HG02973 (cell line): ENCODE data around the gene SERPINB7.
"Not testable (repeated sequence)": the region's sequence is repeated elsewhere in the genome, so short reads cannot be mapped to it uniquely, and the experiment has no call there.

Source experiments
- ATAC-seq: cut with Tn5 transposase; IDR thresholded peaks from one replicate; pipeline ENCODE4 v1.9.1; 2021; ENCODE audit warnings: moderate library complexity; ENCODE audit not compliant: unreplicated experiment

SERPINB7 gene

GRCh38 chr18:63775166-63775730 is at the start of gene SERPINB7:
Gene SERPINB7 (plus strand): TSS chr18:63775418. CDS start chr18:63782373, 6,955 bp downstream.
- ATAC-seq: no peak

- ATAC-seq: no peak
These were observed 49.3 kb upstream of the SERPINB7 start for GRCh38 chr18:63725682-63726480.

- ATAC-seq: no peak
These were observed 44.4 kb upstream of the SERPINB7 start for GRCh38 chr18:63730773-63731172.

GRCh38 chr18:63731215-63731614 is 44.0 kb upstream of the SERPINB7 start:
- no peak for ATAC-seq

GRCh38 chr18:63736876-63737275 is 38.3 kb upstream of the SERPINB7 start:
- ATAC-seq: no peak

GRCh38 chr18:63741769-63742168 is 33.4 kb upstream of the SERPINB7 start:
- ATAC-seq: no peak

GRCh38 chr18:63747006-63747405 is 28.2 kb upstream of the SERPINB7 start:
- no peak for ATAC-seq

GRCh38 chr18:63749489-63749888 is 25.7 kb upstream of the SERPINB7 start:
- ATAC-seq: no peak

- no peak for ATAC-seq
These were observed 22.6 kb upstream of the SERPINB7 start for GRCh38 chr18:63752636-63753035.

- ATAC-seq: no peak
These were observed 21.5 kb upstream of the SERPINB7 start for GRCh38 chr18:63753676-63754075.

- ATAC-seq: no peak
These were observed 17.7 kb upstream of the SERPINB7 start for GRCh38 chr18:63757541-63757940.

- no peak for ATAC-seq
These were observed 16.5 kb upstream of the SERPINB7 start for GRCh38 chr18:63758615-63759240.

- ATAC-seq: not testable (repeated sequence)
These were observed 15.4 kb upstream of the SERPINB7 start for GRCh38 chr18:63759786-63760185.

GRCh38 chr18:63762518-63762917 is 12.7 kb upstream of the SERPINB7 start:
- no peak for ATAC-seq

GRCh38 chr18:63763831-63764600 is 11.2 kb upstream of the SERPINB7 start:
- ATAC-seq: no peak

- no peak for ATAC-seq
These were observed 9.4 kb upstream of the SERPINB7 start for GRCh38 chr18:63765837-63766236.

- no peak for ATAC-seq
These were observed 1.7 kb upstream of the SERPINB7 start for GRCh38 chr18:63773551-63773950.

- no peak for ATAC-seq
These were observed 707 bp upstream of the SERPINB7 start for GRCh38 chr18:63774511-63774910.

GRCh38 chr18:63779386-63779785 is 4.2 kb downstream of the SERPINB7 start:
- ATAC-seq: no peak

- ATAC-seq: peak; percentile 56
These were observed 8.2 kb downstream of the SERPINB7 start for GRCh38 chr18:63783394-63783793.

- ATAC-seq: no peak
These were observed 9.7 kb downstream of the SERPINB7 start for GRCh38 chr18:63784787-63785452.
